ENCODE results near the gene CCDC85C.

Gene CCDC85C

GRCh38 chr14:99636487-99636886 is 32.5 kb upstream of the CCDC85C start:
- DNase-seq (ENCODE audit: low read depth), result no peak
- no peak for TF ChIP-seq CTCF (conservative IDR thresholded peaks at IDR 0.05; ENCODE audit: low read depth, low read length)
- no peak overlapping the region for H3K4me3 ChIP-seq (ENCODE audit: low read length)

DNA sequence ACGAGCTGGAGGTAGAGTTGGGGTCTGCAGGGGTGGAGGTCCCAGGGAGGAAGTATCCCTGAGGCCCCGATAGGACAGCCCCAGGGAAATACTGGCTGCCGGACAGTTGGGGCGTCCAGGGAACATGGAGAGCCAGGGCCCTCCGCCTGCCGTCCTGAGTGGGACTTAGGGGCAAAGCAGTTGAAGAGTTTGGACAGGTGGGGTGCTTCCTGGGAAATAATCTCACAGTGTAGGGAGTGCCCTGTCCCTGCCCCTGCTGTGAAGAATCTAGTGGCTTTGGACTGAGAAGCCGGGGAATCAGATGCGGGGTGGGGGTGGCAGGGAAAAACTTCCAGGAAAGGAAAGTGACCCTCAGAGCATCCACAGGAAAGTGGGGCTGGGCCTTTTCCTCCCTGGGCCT is 31.1 kb upstream of the CCDC85C start:
- no peak for TF ChIP-seq CTCF (conservative IDR thresholded peaks at IDR 0.05; ENCODE audit: low read depth, low read length)
- DNase-seq (ENCODE audit: low read depth), result no peak
- no peak overlapping the region for H3K4me3 ChIP-seq (ENCODE audit: low read length)

DNA sequence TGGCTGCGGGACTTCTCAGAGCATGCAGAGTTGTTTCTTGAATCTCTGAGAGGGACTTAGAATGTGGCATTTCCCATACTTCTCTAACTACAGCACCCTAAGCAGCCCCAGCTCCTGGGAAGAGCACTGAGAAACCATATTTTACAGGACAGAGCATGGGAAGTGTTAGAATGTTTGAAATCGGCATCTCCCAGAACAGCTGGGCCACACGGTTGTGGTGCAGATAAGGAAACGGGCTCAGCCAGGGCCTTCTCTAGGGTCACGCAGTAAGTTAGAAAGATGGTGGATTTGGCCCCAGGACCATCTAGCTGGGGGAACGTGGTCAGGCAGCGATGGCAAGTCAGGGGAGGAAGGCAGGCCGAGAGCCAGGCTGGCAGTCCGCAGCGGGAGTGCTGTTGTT is 30.4 kb upstream of the CCDC85C start:
- no peak overlapping the region for H3K4me3 ChIP-seq (ENCODE audit: low read length)
- no peak for DNase-seq (ENCODE audit: low read depth)
- TF ChIP-seq CTCF (conservative IDR thresholded peaks at IDR 0.05; ENCODE audit: low read depth, low read length), result no peak

DNA sequence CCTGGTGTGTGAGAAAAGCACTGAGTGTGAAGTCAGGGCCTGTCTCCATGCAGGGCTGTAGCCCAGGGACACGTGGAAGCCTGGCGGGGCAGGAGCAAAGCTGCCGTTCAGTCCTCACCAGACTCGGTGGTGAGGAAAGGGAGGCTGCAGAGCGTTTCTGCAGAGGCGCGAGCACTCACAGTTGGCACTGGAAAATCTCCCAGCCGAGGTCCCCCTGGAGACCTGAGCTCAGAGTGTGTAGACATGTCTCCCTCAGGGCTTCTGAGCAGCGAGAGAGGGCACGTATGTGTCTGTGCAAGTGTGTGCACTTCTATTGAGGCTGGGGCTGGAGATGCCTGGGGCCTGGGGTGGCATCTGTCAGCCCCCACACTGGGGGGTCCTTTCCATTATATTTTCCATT is 29.9 kb upstream of the CCDC85C start:
- no peak for DNase-seq (ENCODE audit: low read depth)
- H3K4me3 ChIP-seq (ENCODE audit: low read length), result no peak overlapping the region
- no peak for TF ChIP-seq CTCF (conservative IDR thresholded peaks at IDR 0.05; ENCODE audit: low read depth, low read length)

- no peak for DNase-seq (ENCODE audit: low read depth)
- TF ChIP-seq CTCF (conservative IDR thresholded peaks at IDR 0.05; ENCODE audit: low read depth, low read length), result no peak
- no peak overlapping the region for H3K4me3 ChIP-seq (ENCODE audit: low read length)
Observed at GRCh38 chr14:99633141-99633540, 29.1 kb upstream of the CCDC85C start.

DNA sequence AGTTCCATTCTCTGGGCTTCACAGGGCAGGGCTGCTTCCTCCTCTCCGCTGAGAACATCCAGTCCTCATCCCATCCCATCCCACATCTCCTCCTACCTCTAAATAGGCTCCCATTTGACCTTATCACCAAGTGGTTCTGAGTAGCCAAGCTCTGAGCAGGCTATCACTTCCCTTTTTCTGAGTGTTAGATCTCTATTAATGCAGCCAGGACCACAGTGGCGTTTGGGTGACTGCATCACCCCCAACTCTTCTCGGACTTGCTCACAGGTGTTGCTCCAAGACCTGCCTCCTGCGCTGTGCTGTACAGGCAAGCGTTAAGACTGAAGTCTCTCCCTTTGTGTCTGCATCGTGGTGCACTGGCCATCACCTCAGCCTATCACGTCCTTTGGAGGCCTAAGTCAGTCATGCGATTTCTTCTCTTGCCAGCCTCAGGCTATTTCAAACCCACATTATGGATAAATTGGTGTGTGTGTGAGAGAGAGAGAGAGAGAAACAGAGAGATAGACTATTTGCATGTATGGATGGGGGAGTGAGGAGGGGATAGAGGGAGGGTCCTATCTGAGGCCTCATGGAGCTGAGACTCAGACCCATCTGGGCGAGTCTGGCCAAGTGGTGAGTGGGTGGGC is 28.5 kb upstream of the CCDC85C start:
- DNase-seq (ENCODE audit: low read depth), result no peak
- no peak overlapping the region for H3K4me3 ChIP-seq (ENCODE audit: low read length)
- no peak for TF ChIP-seq CTCF (conservative IDR thresholded peaks at IDR 0.05; ENCODE audit: low read depth, low read length)

- no peak for TF ChIP-seq CTCF (conservative IDR thresholded peaks at IDR 0.05; ENCODE audit: low read depth, low read length)
- DNase-seq (ENCODE audit: low read depth), result no peak
- H3K4me3 ChIP-seq (ENCODE audit: low read length), result no peak overlapping the region
Observed at GRCh38 chr14:99630202-99630601, 26.2 kb upstream of the CCDC85C start.
